Measurements from ENCODE around the gene RBCK1. TPM values are rescaled to one million over a fixed set of nuclear protein-coding genes. Genes with fewer than 3 reads are reported as not detected.
A peak's percentile ranks its signal among the peaks of the same experiment; 100 is the strongest.

The RBCK1 gene
- total and polyA plus RNA-seq, 8 donors: 30.7 to 211 (median 98.2) TPM

DNA sequence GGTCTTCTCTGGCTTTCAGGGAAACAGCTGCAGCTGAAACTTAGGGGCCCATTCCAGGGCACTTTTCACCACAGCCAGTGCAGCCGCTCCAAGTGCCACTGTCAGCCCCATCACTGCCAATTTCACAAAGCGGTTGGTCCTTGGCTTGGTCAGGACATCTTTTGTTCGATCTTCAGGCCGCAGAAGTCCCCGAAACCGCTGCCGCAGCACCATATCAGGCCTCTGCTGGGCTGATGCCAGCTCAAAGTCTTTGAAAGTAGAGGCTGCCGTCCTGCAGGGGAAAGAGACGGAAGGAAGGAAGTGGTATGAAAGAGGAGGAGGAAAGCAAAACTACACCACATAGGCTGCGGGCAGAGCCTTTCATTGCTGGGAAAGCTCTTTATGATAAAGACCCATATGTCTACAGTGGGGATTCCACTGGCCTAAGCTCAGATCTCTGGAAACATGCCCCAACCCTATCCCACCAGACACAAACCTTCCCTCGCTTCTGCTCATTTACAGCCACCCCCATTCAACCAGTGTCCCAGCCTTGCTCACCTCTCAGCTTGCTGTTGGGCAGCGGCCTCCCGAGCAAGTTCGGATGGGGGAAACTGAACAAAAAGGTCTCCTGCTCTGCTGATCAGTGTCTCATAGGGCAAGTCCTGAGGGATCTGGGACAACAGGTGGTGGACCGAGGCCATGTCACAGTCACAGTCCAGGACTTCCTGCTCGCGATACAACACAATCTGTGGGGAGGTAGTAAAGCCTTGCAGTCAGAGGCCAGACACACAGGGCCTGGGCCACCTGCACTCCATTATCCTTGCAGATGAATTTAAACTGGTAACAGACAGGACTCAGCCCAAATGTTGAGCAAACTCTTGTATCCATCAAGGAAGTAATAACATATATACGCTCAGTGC, 30.7 kb downstream of the RBCK1 start:
- Histone ChIP-seq H3K27me3 (no peaks in the 10 kb centered on the region), H3K4me1 (peaks cover 5 to 35% (median 8%) of the 10 kb centered on the region in 4 donors), H3K9me3 (no peaks in the 10 kb centered on the region), H3K36me3 (peaks cover 77 to 100% (median 94%) of the 10 kb centered on the region in 4 donors), H3K27ac (peak overlapping the region in 3 of 5 donors; percentile 13 to 67 (median 47)), H3K4me3 (peak overlapping the region in 2 of 4 donors; percentile 6 to 14)
- intact Hi-C loops (cut with DNase I; ENCODE audit: low total_unique reads): no loop called here
- WGBS, 5 donors: 45 to 70% (median 63%) methylated on average over 16 to 18 of the region's 18 CpGs
- peak in 1 of 2 donors; percentile 47 for DNase-seq
- TF ChIP-seq, protein P1, sequence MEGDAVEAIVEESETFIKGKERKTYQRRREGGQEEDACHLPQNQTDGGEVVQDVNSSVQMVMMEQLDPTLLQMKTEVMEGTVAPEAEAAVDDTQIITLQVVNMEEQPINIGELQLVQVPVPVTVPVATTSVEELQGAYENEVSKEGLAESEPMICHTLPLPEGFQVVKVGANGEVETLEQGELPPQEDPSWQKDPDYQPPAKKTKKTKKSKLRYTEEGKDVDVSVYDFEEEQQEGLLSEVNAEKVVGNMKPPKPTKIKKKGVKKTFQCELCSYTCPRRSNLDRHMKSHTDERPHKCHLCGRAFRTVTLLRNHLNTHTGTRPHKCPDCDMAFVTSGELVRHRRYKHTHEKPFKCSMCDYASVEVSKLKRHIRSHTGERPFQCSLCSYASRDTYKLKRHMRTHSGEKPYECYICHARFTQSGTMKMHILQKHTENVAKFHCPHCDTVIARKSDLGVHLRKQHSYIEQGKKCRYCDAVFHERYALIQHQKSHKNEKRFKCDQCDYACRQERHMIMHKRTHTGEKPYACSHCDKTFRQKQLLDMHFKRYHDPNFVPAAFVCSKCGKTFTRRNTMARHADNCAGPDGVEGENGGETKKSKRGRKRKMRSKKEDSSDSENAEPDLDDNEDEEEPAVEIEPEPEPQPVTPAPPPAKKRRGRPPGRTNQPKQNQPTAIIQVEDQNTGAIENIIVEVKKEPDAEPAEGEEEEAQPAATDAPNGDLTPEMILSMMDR (IDR thresholded peaks at IDR 0.05): no peak
- no peak for TF ChIP-seq EP300 (IDR thresholded peaks at IDR 0.05)

DNA sequence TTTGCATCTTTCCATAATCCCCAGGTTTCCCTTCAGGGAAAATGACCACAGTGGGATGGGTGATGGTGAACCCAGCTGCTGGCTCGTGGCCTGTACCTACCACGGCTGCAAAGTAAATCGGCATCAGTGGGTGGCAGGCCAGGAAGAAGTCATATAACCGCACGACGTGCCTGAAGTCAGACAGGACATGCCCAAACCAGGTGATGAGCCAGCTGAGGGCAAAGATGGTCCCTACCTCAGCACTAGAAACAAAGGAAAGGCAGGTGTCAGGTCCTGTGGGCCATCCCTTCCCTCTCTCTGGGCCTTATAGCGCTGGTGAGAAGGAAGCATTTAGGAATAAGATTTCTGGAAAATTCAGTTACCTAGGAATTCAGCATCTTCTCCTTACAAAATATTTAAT, 32.0 kb downstream of the RBCK1 start:
- intact Hi-C loops (cut with DNase I; ENCODE audit: low total_unique reads): no loop called here
- H3K4me1 ChIP-seq: peaks cover 15 to 46% (median 17%) of the 10 kb centered on the region in 4 donors
- H3K4me3 ChIP-seq: no peak overlapping the region
- TF ChIP-seq EP300 (IDR thresholded peaks at IDR 0.05) (no peak), POLR2A (IDR thresholded peaks at IDR 0.05) (no peak), POLR2AphosphoS5 (IDR thresholded peaks at IDR 0.05) (no peak)
- TF ChIP-seq, protein P1 (IDR thresholded peaks at IDR 0.05): no peak
- H3K27ac ChIP-seq: no peak overlapping the region
- no peaks in the 10 kb centered on the region for H3K27me3 ChIP-seq
- peaks cover 74 to 100% (median 98%) of the 10 kb centered on the region in 4 donors for H3K36me3 ChIP-seq
- WGBS, 5 donors: 91 to 98% (median 95%) methylated on average over 7 of the region's 7 CpGs
- no peak for DNase-seq
- H3K9me3 ChIP-seq: no peaks in the 10 kb centered on the region

DNA sequence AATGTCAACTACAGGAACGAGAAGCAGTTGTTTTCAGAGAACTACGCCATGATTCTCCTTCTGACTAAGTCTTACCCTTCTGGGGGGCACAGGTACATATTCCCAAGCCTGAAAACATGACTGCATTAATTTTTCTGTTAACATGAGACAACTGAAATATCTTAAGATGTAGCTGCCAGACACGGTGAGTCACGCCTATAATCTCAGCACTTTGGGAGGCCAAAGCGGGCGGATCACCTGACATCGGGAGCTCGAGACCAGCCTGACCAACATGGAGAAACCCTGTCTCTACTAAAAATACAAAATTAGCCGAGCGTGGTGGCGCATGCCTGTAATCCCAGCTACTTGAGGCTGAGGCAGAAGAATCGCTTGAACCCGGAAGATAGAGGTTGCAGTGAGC, 32.5 kb downstream of the RBCK1 start:
- no peaks in the 10 kb centered on the region for H3K9me3 ChIP-seq
- WGBS, 5 donors: 90 to 93% (median 93%) methylated on average over 13 of the region's 13 CpGs
- TF ChIP-seq POLR2AphosphoS5 (IDR thresholded peaks at IDR 0.05) (no peak), EP300 (IDR thresholded peaks at IDR 0.05) (no peak), POLR2A (IDR thresholded peaks at IDR 0.05) (no peak)
- TF ChIP-seq, protein P1 (IDR thresholded peaks at IDR 0.05): no peak
- H3K27ac ChIP-seq: no peak overlapping the region
- no peaks in the 10 kb centered on the region for H3K27me3 ChIP-seq
- H3K4me3 ChIP-seq: no peak overlapping the region
- DNase-seq: no peak
- peaks cover 16 to 51% (median 20%) of the 10 kb centered on the region in 4 donors for H3K4me1 ChIP-seq
- peaks cover 69 to 100% (median 98%) of the 10 kb centered on the region in 4 donors for H3K36me3 ChIP-seq
- intact Hi-C loops (cut with DNase I; ENCODE audit: low total_unique reads): no loop called here

GRCh38 chr20:443223-443775, 35.2 kb downstream of the RBCK1 start:
- peak overlapping the region in 3 of 5 donors; percentile 11 to 53 (median 18) for H3K27ac ChIP-seq
- H3K27me3 ChIP-seq: no peaks in the 10 kb centered on the region
- peaks cover 9 to 49% (median 28%) of the 10 kb centered on the region in 4 donors for H3K4me1 ChIP-seq
- DNase-seq: peak in 1 of 2 donors; percentile 56
- no peaks in the 10 kb centered on the region for H3K9me3 ChIP-seq
- no peak for TF ChIP-seq EP300 (IDR thresholded peaks at IDR 0.05)
- TF ChIP-seq POLR2AphosphoS5 (IDR thresholded peaks at IDR 0.05): no peak
- no peak for TF ChIP-seq POLR2A (IDR thresholded peaks at IDR 0.05)
- TF ChIP-seq, protein P1 (IDR thresholded peaks at IDR 0.05): no peak
- H3K4me3 ChIP-seq: no peak overlapping the region
- intact Hi-C loops (cut with DNase I; ENCODE audit: low total_unique reads): no loop called here
- 38 to 61% (median 59%) methylated on average over 4 of the region's 4 CpGs for WGBS, 5 donors
- H3K36me3 ChIP-seq: peaks cover 45 to 93% (median 90%) of the 10 kb centered on the region in 4 donors

All from stomach (tissue), 9 donors.